HEK293 (cell line): ENCODE measurements around the gene AKR1C8.

ENCODE experiments used
- CTCF ChIA-PET: fragments of 350-600 bp; formaldehyde crosslinking; extraction: SDS; loops from one replicate; lab custom pipeline; 2021; ENCODE audit warnings: antibody characterized with exemption; lab: Yijun Ruan, JAX
- POLR2A ChIA-PET: fragments of 300-600 bp; formaldehyde crosslinking; extraction: SDS; loops from one replicate; lab custom pipeline; 2020; ENCODE audit warnings: antibody characterized with exemption, inconsistent platforms; lab: Yijun Ruan, JAX
- H3K27ac ChIP-seq: fragments of 200-500 bp; sonication (Bioruptor generic); 2 replicates; pipeline ENCODE4 v1.5.1; 2014; ENCODE audit warnings: low read depth, low read length, control low read depth, inconsistent platforms; ENCODE audit errors: extremely low read depth
- H3K36me3 ChIP-seq, 2 experiments: fragments of 200-500 bp in 1 of 2; sonication (Bioruptor generic) in 1 of 2; 1 replicate in 1 of 2; 2 replicates in 1 of 2; pipeline ENCODE4 v1.5.1; 2014 to 2017; ENCODE audit warnings: inconsistent platforms in 2 of 2, low read length in 2 of 2; ENCODE audit not compliant: control insufficient read depth in 2 of 2, insufficient read depth in 1 of 2
- H3K4me1 ChIP-seq: fragments of 200-500 bp; sonication (Bioruptor generic); 2 replicates; pipeline ENCODE4 v1.5.1; 2014; ENCODE audit warnings: mild to moderate bottlenecking, low read length, inconsistent platforms; ENCODE audit not compliant: control insufficient read depth, insufficient read depth
- H3K4me3 ChIP-seq: 2 replicates; pipeline ENCODE4 v1.5.1; 2011; ENCODE audit warnings: low read depth, mild to moderate bottlenecking, control low read depth, low read length, moderate library complexity
- H3K9me3 ChIP-seq: fragments of 200-500 bp; sonication (Bioruptor generic); 2 replicates; pipeline ENCODE4 v1.5.1; 2014; ENCODE audit warnings: low read depth, low read length, inconsistent platforms; ENCODE audit not compliant: control insufficient read depth, insufficient read depth
- BCL11A ChIP-seq: fragments of 450-650 bp; formaldehyde crosslinking; IDR thresholded peaks from 2 replicates; pipeline ENCODE4 v1.5.1; 2016; ENCODE audit warnings: low read depth, missing biosample characterization, missing genetic modification characterization
- BCL11B ChIP-seq: fragments of 450-650 bp; formaldehyde crosslinking; IDR thresholded peaks from 2 replicates; pipeline ENCODE4 v1.5.1; 2016; ENCODE audit warnings: low read depth, missing biosample characterization, missing genetic modification characterization
- ELK4 ChIP-seq: IDR thresholded peaks from 2 replicates; pipeline ENCODE4 v1.6.1; 2011; ENCODE audit warnings: mild to moderate bottlenecking, low read depth, low read length, borderline replicate concordance
- FEZF1 ChIP-seq: fragments of 450-650 bp; formaldehyde crosslinking; IDR thresholded peaks from 2 replicates; pipeline ENCODE4 v1.5.1; 2016; ENCODE audit warnings: missing biosample characterization, missing genetic modification characterization
- GFI1B ChIP-seq: fragments of 450-650 bp; formaldehyde crosslinking; IDR thresholded peaks from 2 replicates; pipeline ENCODE4 v1.5.1; 2016; ENCODE audit warnings: missing biosample characterization, missing genetic modification characterization
- PRDM10 ChIP-seq: fragments of 450-650 bp; formaldehyde crosslinking; IDR thresholded peaks from 2 replicates; pipeline ENCODE4 v1.5.1; 2016; ENCODE audit warnings: missing biosample characterization, missing genetic modification characterization
- SCRT1 ChIP-seq: fragments of 450-650 bp; formaldehyde crosslinking; IDR thresholded peaks from 2 replicates; pipeline ENCODE4 v1.5.1; 2016; ENCODE audit warnings: missing biosample characterization, missing genetic modification characterization, borderline replicate concordance
- TRIM28 ChIP-seq: IDR thresholded peaks from 2 replicates; pipeline ENCODE4 v1.6.1; 2011; ENCODE audit warnings: low read length, control low read depth, borderline replicate concordance
- YY1 ChIP-seq: fragments of 450-650 bp; formaldehyde crosslinking; IDR thresholded peaks from 2 replicates; pipeline ENCODE4 v1.5.1; 2018; ENCODE audit warnings: missing biosample characterization, missing genetic modification characterization
- YY2 ChIP-seq: fragments of 450-650 bp; formaldehyde crosslinking; IDR thresholded peaks from 2 replicates; pipeline ENCODE4 v1.5.1; 2016; ENCODE audit warnings: missing biosample characterization, missing genetic modification characterization
- ZNF169 ChIP-seq: fragments of 450-650 bp; formaldehyde crosslinking; IDR thresholded peaks from 2 replicates; pipeline ENCODE4 v1.5.1; 2016; ENCODE audit warnings: missing biosample characterization, missing genetic modification characterization
- ZNF184 ChIP-seq: fragments of 450-650 bp; IDR thresholded peaks from 2 replicates; pipeline ENCODE4 v1.5.1; 2018; ENCODE audit warnings: missing biosample characterization, mild to moderate bottlenecking, missing genetic modification characterization
- ZNF202 ChIP-seq: fragments of 450-650 bp; formaldehyde crosslinking; IDR thresholded peaks from 2 replicates; pipeline ENCODE4 v1.5.1; 2016; ENCODE audit warnings: missing biosample characterization, missing genetic modification characterization, borderline replicate concordance
- ZNF23 ChIP-seq: fragments of 450-650 bp; formaldehyde crosslinking; IDR thresholded peaks from 2 replicates; pipeline ENCODE4 v1.5.1; 2016; ENCODE audit warnings: missing biosample characterization, missing genetic modification characterization, borderline replicate concordance
- ZNF266 ChIP-seq: fragments of 450-650 bp; formaldehyde crosslinking; IDR thresholded peaks from 2 replicates; pipeline ENCODE4 v1.5.1; 2016; ENCODE audit warnings: missing biosample characterization, missing genetic modification characterization, low read depth
- ZNF274 ChIP-seq, 2 experiments: fragments of 200-500 bp in 1 of 2; fragments of 450-650 bp in 1 of 2; sonication (Bioruptor generic) in 1 of 2; formaldehyde crosslinking in 1 of 2; IDR thresholded peaks; 2 replicates each; pipeline versions ENCODE4 v1.5.1 to v1.6.1; 2014 to 2016; ENCODE audit warnings: borderline replicate concordance in 1 of 2, inconsistent platforms in 1 of 2, low read length in 1 of 2, missing biosample characterization in 1 of 2, missing genetic modification characterization in 1 of 2
- ZNF311 ChIP-seq: fragments of 450-650 bp; formaldehyde crosslinking; IDR thresholded peaks from 2 replicates; pipeline ENCODE4 v1.5.1; 2017; ENCODE audit warnings: missing biosample characterization, missing genetic modification characterization, borderline replicate concordance
- ZNF366 ChIP-seq: fragments of 450-650 bp; formaldehyde crosslinking; conservative IDR thresholded peaks from 2 replicates; pipeline ENCODE4 v1.5.1; 2016; ENCODE audit warnings: missing biosample characterization, missing genetic modification characterization
- ZNF513 ChIP-seq: fragments of 450-650 bp; IDR thresholded peaks from 2 replicates; pipeline ENCODE4 v1.5.1; 2018; ENCODE audit warnings: missing biosample characterization, missing genetic modification characterization
- ZNF530 ChIP-seq: fragments of 450-650 bp; formaldehyde crosslinking; IDR thresholded peaks from 2 replicates; pipeline ENCODE4 v1.5.1; 2016; ENCODE audit warnings: low read depth, missing biosample characterization, missing genetic modification characterization
- ZNF544 ChIP-seq: fragments of 450-650 bp; formaldehyde crosslinking; IDR thresholded peaks from 2 replicates; pipeline ENCODE4 v1.5.0; 2017; ENCODE audit warnings: missing biosample characterization, missing genetic modification characterization
- ZNF585B ChIP-seq: fragments of 450-650 bp; formaldehyde crosslinking; IDR thresholded peaks from 2 replicates; pipeline ENCODE4 v1.5.1; 2016; ENCODE audit warnings: missing biosample characterization, missing genetic modification characterization
- ZNF600 ChIP-seq: fragments of 450-650 bp; formaldehyde crosslinking; IDR thresholded peaks from 2 replicates; pipeline ENCODE4 v1.5.1; 2016; ENCODE audit warnings: missing biosample characterization, missing genetic modification characterization
- ZNF670 ChIP-seq: fragments of 450-650 bp; formaldehyde crosslinking; IDR thresholded peaks from 2 replicates; pipeline ENCODE4 v1.5.1; 2016; ENCODE audit warnings: missing biosample characterization, missing genetic modification characterization, low read depth
- ZNF677 ChIP-seq: fragments of 450-650 bp; IDR thresholded peaks from 2 replicates; pipeline ENCODE4 v1.5.0; 2018; ENCODE audit warnings: missing biosample characterization, mild to moderate bottlenecking, missing genetic modification characterization, moderate library complexity
- ZNF785 ChIP-seq: fragments of 450-650 bp; formaldehyde crosslinking; IDR thresholded peaks from 2 replicates; pipeline ENCODE4 v1.5.1; 2016; ENCODE audit warnings: missing biosample characterization, missing genetic modification characterization
- ZSCAN5A ChIP-seq: fragments of 450-650 bp; formaldehyde crosslinking; IDR thresholded peaks from 2 replicates; pipeline ENCODE4 v1.5.1; 2016; ENCODE audit warnings: missing biosample characterization, missing genetic modification characterization
- TF ChIP-seq, protein P1 (sequence below): fragments of 450-650 bp; formaldehyde crosslinking; IDR thresholded peaks from 2 replicates; pipeline ENCODE4 v1.5.1; 2016; ENCODE audit warnings: missing biosample characterization, missing genetic modification characterization

The AKR1C8 gene

GRCh38 chr10:5135581-5135980, 49.4 kb downstream of the AKR1C8 start:
- H3K9me3 ChIP-seq: no peaks in the 10 kb centered on the region
- POLR2A ChIA-PET: no interaction called here
- CTCF ChIA-PET: no interaction called here
- TF ChIP-seq ZNF366 (tag by site-specific recombination) (no peak), BCL11B (tag by site-specific recombination) (no peak), YY1 (no peak), ZNF600 (no peak), ZNF585B (tag by site-specific recombination) (no peak), ZSCAN5A (tag by site-specific recombination) (no peak), ZNF266 (tag by site-specific recombination) (no peak), ZNF530 (tag by site-specific recombination) (no peak), TRIM28 (no peak), ZNF23 (tag by site-specific recombination) (no peak), PRDM10 (tag by site-specific recombination) (no peak), FEZF1 (tag by site-specific recombination) (no peak), ZNF670 (tag by site-specific recombination) (no peak), ZNF202 (tag by site-specific recombination) (no peak), SCRT1 (tag by site-specific recombination) (no peak), ZNF311 (tag by site-specific recombination) (no peak), YY2 (tag by site-specific recombination) (no peak)
- TF ChIP-seq, all 188 proteins: peak for 0
- Histone ChIP-seq H3K4me1 (no peaks in the 10 kb centered on the region), H3K36me3 (no peaks in the 10 kb centered on the region), H3K4me3 (no peak overlapping the region), H3K27ac (no peak overlapping the region)

GRCh38 chr10:5125315-5126044, 59.5 kb downstream of the AKR1C8 start:
- H3K9me3 ChIP-seq: no peaks in the 10 kb centered on the region
- H3K36me3 ChIP-seq: no peaks in the 10 kb centered on the region
- no peak overlapping the region for H3K4me3 ChIP-seq
- no peaks in the 10 kb centered on the region for H3K4me1 ChIP-seq
- no peak overlapping the region for H3K27ac ChIP-seq
- ChIA-PET CTCF (interaction anchor here (0.6 kb wide), 1 partner anchor 250 kb away, joined by 6 read pairs; no protein-coding TSS in a partner anchor), POLR2A (no interaction called here)
- no peak for TF ChIP-seq ELK4
- TF ChIP-seq ZNF184: no peak
- no peak for TF ChIP-seq ZNF544
- TF ChIP-seq ZNF169 (tag by site-specific recombination): no peak
- TF ChIP-seq ZNF677 (tag by site-specific recombination): no peak
- no peak for TF ChIP-seq BCL11A (tag by site-specific recombination)
- no peak for TF ChIP-seq ZNF785 (tag by site-specific recombination)
- TF ChIP-seq ZNF513 (tag by site-specific recombination): no peak
- TF ChIP-seq GFI1B (tag by site-specific recombination): no peak
- TF ChIP-seq, protein P1, sequence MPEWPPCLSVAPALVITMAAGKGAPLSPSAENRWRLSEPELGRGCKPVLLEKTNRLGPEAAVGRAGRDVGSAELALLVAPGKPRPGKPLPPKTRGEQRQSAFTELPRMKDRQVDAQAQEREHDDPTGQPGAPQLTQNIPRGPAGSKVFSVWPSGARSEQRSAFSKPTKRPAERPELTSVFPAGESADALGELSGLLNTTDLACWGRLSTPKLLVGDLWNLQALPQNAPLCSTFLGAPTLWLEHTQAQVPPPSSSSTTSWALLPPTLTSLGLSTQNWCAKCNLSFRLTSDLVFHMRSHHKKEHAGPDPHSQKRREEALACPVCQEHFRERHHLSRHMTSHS (tag by site-specific recombination): no peak
- no peak for TF ChIP-seq ZNF274 (IDR thresholded peaks at IDR 0.05; ENCODE audit: low read length)
- TF ChIP-seq ZNF274 (tag by site-specific recombination; IDR thresholded peaks at IDR 0.05; ENCODE audit: borderline replicate concordance): no peak
